ENCODE data around the gene TP53BP1. TPM values are rescaled to one million over a fixed set of nuclear protein-coding genes. Genes with fewer than 3 reads are reported as not detected.

The TP53BP1 gene
- total and polyA plus RNA-seq, 2 of the 13 experiments (the other 11 are each of a cell fraction or from before 2014, with no cell fraction given), result 17.1 to 17.4 TPM

GRCh38 chr15:43520138-43520537 is 27.2 kb upstream of the TP53BP1 start:
- intact Hi-C loops (cut with micrococcal nuclease; ENCODE audit: unreplicated experiment) (no loop called here), in situ Hi-C loops (cut with HindIII; ENCODE audit: extremely low pct_ligation_motif_present, low pct_unique_long_range_greater_than_20kb) (no loop called here)
- ATAC-seq, result no peak
- H2AFZ ChIP-seq (ENCODE audit: low read length), result no peak overlapping the region
- H3K4me1 ChIP-seq (ENCODE audit: insufficient read depth, low read length), result peaks cover 19% of the 10 kb centered on the region
- no peak overlapping the region for H3K27ac ChIP-seq (ENCODE audit: extremely low read length, insufficient read depth, low read length)
- no peak overlapping the region for H3K9ac ChIP-seq (ENCODE audit: insufficient read depth, low read depth, low read length)
- WGBS (ENCODE audit: low lambda C conversion rate), result 53% methylated on average over 2 of the region's 2 CpGs
- H3K4me3 ChIP-seq (replicated peaks in 1 of 3; ENCODE audit: insufficient read depth in 1 of 3, low read depth in 2 of 3, low read length in 3 of 3), result no peak overlapping the region
- FAIRE-seq, result no peak
- H3K27me3 ChIP-seq (ENCODE audit: control insufficient read depth in 1 of 2, insufficient read depth in 2 of 2, low read length in 2 of 2), result peaks cover 10 to 70% of the 10 kb centered on the region in 2 experiments
- H3K79me2 ChIP-seq (ENCODE audit: insufficient read depth, low read length), result no peaks in the 10 kb centered on the region
- H3K4me2 ChIP-seq (ENCODE audit: low read depth, low read length), result no peak overlapping the region
- ChIA-PET CTCF (ENCODE audit: low intra/inter-chr PET ratio, low total read pairs) (no interaction called here), POLR2A (no interaction called here)
- H3K36me3 ChIP-seq (replicated peaks in 1 of 2; ENCODE audit: control insufficient read depth in 1 of 2, insufficient read depth in 2 of 2, low read length in 2 of 2), result no peaks in the 10 kb centered on the region
- no peak for DNase-seq (ENCODE audit: low spot score)
- H4K20me1 ChIP-seq (ENCODE audit: insufficient read depth, low read length), result no peaks in the 10 kb centered on the region
- H3K9me3 ChIP-seq (ENCODE audit: low read length), result no peaks in the 10 kb centered on the region
- BruUV-seq (replicated peaks), result no TSS peak
- TF ChIP-seq KDM2A (CRISPR knock-in tag; IDR thresholded peaks at IDR 0.05; ENCODE audit: borderline replicate concordance, low read depth) (no peak), SALL1 (CRISPR knock-in tag; IDR thresholded peaks at IDR 0.05) (no peak), ATF7 (IDR thresholded peaks at IDR 0.05) (no peak), ATF7 (CRISPR knock-in tag; IDR thresholded peaks at IDR 0.05) (no peak), E2F2 (CRISPR knock-in tag; IDR thresholded peaks at IDR 0.05; ENCODE audit: borderline replicate concordance) (no peak), ZC3H4 (CRISPR knock-in tag; IDR thresholded peaks at IDR 0.05; ENCODE audit: borderline replicate concordance) (no peak), TRAFD1 (CRISPR knock-in tag; IDR thresholded peaks at IDR 0.05; ENCODE audit: borderline replicate concordance) (no peak), LCORL (IDR thresholded peaks at IDR 0.05) (no peak), LCORL (CRISPR knock-in tag; IDR thresholded peaks at IDR 0.05) (no peak), ZBTB33 (CRISPR knock-in tag; IDR thresholded peaks at IDR 0.05) (no peak), MXD1 (CRISPR knock-in tag; IDR thresholded peaks at IDR 0.05) (no peak), ZNF124 (CRISPR knock-in tag; IDR thresholded peaks at IDR 0.05) (no peak), ATF7-NPFF (CRISPR knock-in tag; IDR thresholded peaks at IDR 0.05; ENCODE audit: low read depth) (no peak), HDAC2 (CRISPR knock-in tag; IDR thresholded peaks at IDR 0.05) (no peak), MLXIP (CRISPR knock-in tag; IDR thresholded peaks at IDR 0.05; ENCODE audit: borderline replicate concordance) (no peak)

Measured in HepG2 (cell line).